Sigmoid colon (tissue), 7 donors: ENCODE measurements around the gene BCAS3. TPM values are rescaled to one million over a fixed set of nuclear protein-coding genes. Genes with fewer than 3 reads are reported as not detected.

Experiments
- DNase-seq: peaks from one replicate; pipeline ENCODE4 v3.0.0-alpha.2; 2019
- H3K27ac ChIP-seq, 4 donors: fragments of 200-600 bp; sonication (generic); one replicate each; pipeline ENCODE4 v1.5.1; 2016 to 2019; ENCODE audit warnings: mild to moderate bottlenecking in 1 of 4
- H3K27me3 ChIP-seq, 3 donors: fragments of 200-600 bp; sonication (generic); one replicate each; pipeline ENCODE4 v1.5.1; 2019; ENCODE audit warnings: mild to moderate bottlenecking in 1 of 3
- H3K36me3 ChIP-seq, 4 donors: fragments of 200-600 bp; sonication (generic); one replicate each; pipeline ENCODE4 v1.5.1; 2016 to 2019
- H3K4me1 ChIP-seq, 4 donors: fragments of 200-600 bp; sonication (generic); one replicate each; pipeline ENCODE4 v1.5.1; 2017 to 2019
- H3K4me3 ChIP-seq, 4 donors: fragments of 200-600 bp; sonication (generic); one replicate each; pipeline ENCODE4 v1.5.1; 2017 to 2019; ENCODE audit warnings: mild to moderate bottlenecking in 2 of 4, moderate library complexity in 1 of 4
- H3K9me3 ChIP-seq, 4 donors: fragments of 200-600 bp in 3 of 4; sonication (generic) in 3 of 4; one replicate each; pipeline versions ENCODE4 v1.5.1 to v1.6.1; 2013 to 2019
- CTCF ChIP-seq, 4 experiments: fragments of 450-650 bp in 3 of 4; fragments of 200-600 bp in 1 of 4; IDR thresholded peaks; one replicate each; pipeline ENCODE4 v1.5.1; 2016 to 2019; ENCODE audit warnings: antibody characterized with exemption in 4 of 4, mild to moderate bottlenecking in 3 of 4, moderate library complexity in 2 of 4
- EP300 ChIP-seq, 4 donors: sonication (generic); formaldehyde crosslinking; IDR thresholded peaks; one replicate each; pipeline ENCODE4 v1.6.1; 2017; ENCODE audit warnings: antibody characterized with exemption in 4 of 4
- POLR2A ChIP-seq, 2 donors: fragments of 450-650 bp; IDR thresholded peaks; one replicate each; pipeline ENCODE4 v1.6.1; 2016; ENCODE audit warnings: antibody characterized with exemption in 2 of 2, mild to moderate bottlenecking in 2 of 2, moderate library complexity in 2 of 2
- POLR2AphosphoS5 ChIP-seq, 4 donors: sonication (generic); formaldehyde crosslinking; IDR thresholded peaks; one replicate each; pipeline ENCODE4 v1.6.1; 2017; ENCODE audit warnings: antibody characterized with exemption in 4 of 4
- WGBS, 2 donors: extraction: QIAGEN DNeasy Blood & Tissue Kit; methylation state at CpG; one replicate each; pipeline ENCODE4 v1.1.7; 2013; 5-methylcytosine and 5-hydroxymethylcytosine counted together
- intact Hi-C: fragments of 100-400 bp; cut with DNase I; formaldehyde crosslinking; loops from one replicate; pipeline ENCODE4 v1.15.1; 2023
- polyA plus RNA-seq, 3 donors: library from polyadenylated mRNA; stranded (reverse); fragments of 200-250 nt; gene quantifications; one replicate each; pipeline ENCODE4 v1.2.3, GENCODE V29; 2013
- total RNA-seq, 4 donors: library from RNA; depleted of rRNA; stranded (reverse); fragments of >200 nt; gene quantifications; one replicate each; pipeline ENCODE4 v1.1.0, GENCODE V29; 2016
- donor health status: healthy with polysubstance abuse.
- donor health status: Bipolar disorder and iron deficiency.
- donor health status: healthy.

Gene BCAS3
- total and polyA plus RNA-seq, 7 donors: 6.3 to 38.5 (median 28.5) TPM

DNA sequence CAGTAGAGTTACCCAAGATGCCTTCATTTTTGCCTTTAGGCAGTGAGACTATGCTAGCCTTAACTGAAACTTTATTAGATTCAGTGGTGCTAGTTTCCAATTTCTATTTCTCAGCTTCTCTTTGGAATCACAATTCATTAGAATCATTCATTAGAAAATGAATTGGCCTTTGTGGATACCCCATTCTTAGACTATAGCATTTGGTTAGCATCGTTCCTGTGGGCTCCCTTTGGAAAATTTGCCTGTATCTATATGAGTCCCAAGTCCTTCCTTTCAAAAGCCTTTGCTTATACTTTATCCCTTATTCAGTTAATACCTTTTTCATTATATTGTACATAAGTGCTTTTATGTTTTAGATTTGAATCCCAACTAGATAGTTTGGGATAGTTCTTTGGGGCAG, 535.0 kb downstream of the BCAS3 start:
- WGBS, 2 donors: 93 to 100% methylated on average over 1 of the region's 1 CpG
- TF ChIP-seq POLR2AphosphoS5 (IDR thresholded peaks at IDR 0.05): no peak
- no peak for TF ChIP-seq POLR2A (IDR thresholded peaks at IDR 0.05)
- no peak for TF ChIP-seq CTCF (IDR thresholded peaks at IDR 0.05)
- TF ChIP-seq EP300 (IDR thresholded peaks at IDR 0.05): no peak
- intact Hi-C loops: no loop called here
- peaks cover 0 to 12% (median 3%) of the 10 kb centered on the region in 4 donors for H3K4me1 ChIP-seq
- DNase-seq: no peak
- H3K9me3 ChIP-seq: no peaks in the 10 kb centered on the region
- no peak overlapping the region for H3K4me3 ChIP-seq
- H3K27me3 ChIP-seq: no peaks in the 10 kb centered on the region
- no peak overlapping the region for H3K27ac ChIP-seq
- H3K36me3 ChIP-seq: no peaks in the 10 kb centered on the region

DNA sequence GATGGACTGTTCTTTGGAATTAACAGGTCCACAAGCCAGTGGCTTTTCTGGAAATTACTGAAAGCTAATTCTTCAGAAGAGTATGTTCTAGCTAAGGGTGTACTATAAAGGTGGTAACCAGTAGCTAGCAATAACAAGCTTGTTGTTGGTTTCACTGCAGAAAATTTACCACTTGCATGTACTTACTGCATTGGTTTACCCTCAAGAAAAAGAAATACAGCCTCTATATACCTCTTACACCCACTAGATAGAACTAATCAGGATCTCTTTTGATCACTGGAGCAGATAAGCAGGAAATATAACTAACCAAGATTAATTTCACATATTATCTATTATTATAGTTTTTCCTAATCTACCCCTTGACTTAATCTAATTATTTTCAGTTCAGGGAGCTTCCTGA, 537.1 kb downstream of the BCAS3 start:
- H3K4me1 ChIP-seq: peaks cover 0 to 6% (median under 1%) of the 10 kb centered on the region in 4 donors
- no peak overlapping the region for H3K27ac ChIP-seq
- no peaks in the 10 kb centered on the region for H3K9me3 ChIP-seq
- intact Hi-C loops: no loop called here
- no peak overlapping the region for H3K4me3 ChIP-seq
- H3K27me3 ChIP-seq: no peaks in the 10 kb centered on the region
- no peak for TF ChIP-seq CTCF (IDR thresholded peaks at IDR 0.05)
- no peak for TF ChIP-seq POLR2A (IDR thresholded peaks at IDR 0.05)
- no peak for TF ChIP-seq POLR2AphosphoS5 (IDR thresholded peaks at IDR 0.05)
- no peak for TF ChIP-seq EP300 (IDR thresholded peaks at IDR 0.05)
- H3K36me3 ChIP-seq: no peaks in the 10 kb centered on the region
- DNase-seq: no peak

DNA sequence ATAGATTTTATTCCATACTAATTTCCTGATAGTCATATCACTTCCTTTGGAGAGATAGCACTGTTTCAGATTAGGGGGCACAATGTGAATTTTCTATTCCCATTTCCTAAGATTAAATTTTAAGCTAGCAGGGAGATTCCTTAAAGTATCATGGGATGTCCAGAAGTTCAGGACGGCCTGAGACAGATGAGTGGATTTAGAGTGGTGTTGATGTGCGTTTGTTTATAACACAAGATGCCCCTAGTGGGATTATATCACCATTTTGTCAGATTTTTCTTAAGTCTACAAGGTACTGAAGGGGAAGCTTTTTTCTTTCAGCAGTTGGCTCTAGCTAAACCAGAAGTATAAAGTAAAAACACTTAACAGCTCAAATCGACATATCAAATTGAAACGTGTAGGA, 538.4 kb downstream of the BCAS3 start:
- no peaks in the 10 kb centered on the region for H3K9me3 ChIP-seq
- H3K36me3 ChIP-seq: no peaks in the 10 kb centered on the region
- 92 to 94% methylated on average over 4 of the region's 4 CpGs for WGBS, 2 donors
- H3K4me1 ChIP-seq: no peaks in the 10 kb centered on the region
- no peak for DNase-seq
- TF ChIP-seq POLR2AphosphoS5 (IDR thresholded peaks at IDR 0.05): no peak
- TF ChIP-seq POLR2A (IDR thresholded peaks at IDR 0.05): no peak
- no peak for TF ChIP-seq EP300 (IDR thresholded peaks at IDR 0.05)
- no peak for TF ChIP-seq CTCF (IDR thresholded peaks at IDR 0.05)
- no peak overlapping the region for H3K4me3 ChIP-seq
- no peaks in the 10 kb centered on the region for H3K27me3 ChIP-seq
- no peak overlapping the region for H3K27ac ChIP-seq
- intact Hi-C loops: no loop called here

DNA sequence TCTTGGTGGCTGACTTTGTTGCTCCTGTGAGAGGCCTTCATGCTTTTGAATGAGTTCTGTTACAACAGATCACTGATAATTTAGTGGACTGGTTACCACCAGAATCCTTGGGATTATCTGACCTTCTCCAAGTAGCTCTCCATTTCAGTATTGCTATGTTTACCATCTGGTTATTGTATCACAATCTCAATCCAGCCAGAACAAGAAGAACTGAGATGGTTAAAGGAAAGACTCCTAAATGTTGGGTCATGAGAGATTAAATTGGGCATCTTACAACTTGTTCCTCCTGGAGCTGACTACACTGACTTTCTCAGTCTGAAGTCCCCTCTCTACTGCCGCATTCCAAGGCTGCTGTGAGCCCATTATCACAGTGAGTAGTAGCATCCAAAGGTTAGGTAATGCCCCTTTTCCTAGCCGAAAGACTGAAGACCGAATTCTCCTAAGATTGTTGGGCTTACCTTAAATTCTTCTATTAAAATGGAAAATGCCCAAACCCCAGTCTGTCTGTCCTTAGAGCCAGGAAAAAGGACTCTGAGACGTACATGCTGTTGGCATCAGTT, 540.3 kb downstream of the BCAS3 start:
- Histone ChIP-seq H3K4me1 (no peaks in the 10 kb centered on the region), H3K36me3 (no peaks in the 10 kb centered on the region), H3K27me3 (no peaks in the 10 kb centered on the region), H3K4me3 (no peak overlapping the region), H3K9me3 (no peaks in the 10 kb centered on the region), H3K27ac (no peak overlapping the region)
- no peak for DNase-seq
- TF ChIP-seq POLR2A (IDR thresholded peaks at IDR 0.05) (no peak), EP300 (IDR thresholded peaks at IDR 0.05) (no peak)
- intact Hi-C loops: no loop called here
- WGBS, 2 donors: 83 to 90% methylated on average over 4 of the region's 4 CpGs

DNA sequence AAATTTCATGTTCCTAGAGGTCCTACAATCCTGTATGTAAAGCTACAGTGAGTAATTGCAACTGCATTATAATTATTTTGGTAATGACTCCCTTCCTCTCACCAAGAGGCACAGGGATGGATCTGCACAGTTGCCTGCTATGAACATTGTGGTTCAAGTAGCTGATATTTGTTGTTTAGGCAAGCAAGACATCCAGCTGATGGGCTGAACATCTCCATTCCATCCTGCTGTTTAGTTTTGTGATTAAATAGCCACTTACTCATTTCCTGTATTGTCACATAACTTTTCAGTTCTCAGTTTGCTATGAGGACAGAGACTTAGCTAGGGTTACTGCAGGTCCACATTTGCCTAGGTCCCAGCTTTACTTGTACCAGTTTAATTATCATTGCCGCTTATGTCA, 540.8 kb downstream of the BCAS3 start:
- Histone ChIP-seq H3K36me3 (no peaks in the 10 kb centered on the region), H3K27ac (no peak overlapping the region), H3K9me3 (no peaks in the 10 kb centered on the region), H3K4me3 (no peak overlapping the region), H3K4me1 (no peaks in the 10 kb centered on the region), H3K27me3 (no peaks in the 10 kb centered on the region)
- DNase-seq: no peak
- intact Hi-C loops: no loop called here
- TF ChIP-seq CTCF (IDR thresholded peaks at IDR 0.05) (no peak), EP300 (IDR thresholded peaks at IDR 0.05) (no peak), POLR2AphosphoS5 (IDR thresholded peaks at IDR 0.05) (no peak), POLR2A (IDR thresholded peaks at IDR 0.05) (no peak)
- 81 to 92% methylated on average over 1 of the region's 1 CpG for WGBS, 2 donors
